ENCODE results near the gene TRPT1.

Gene TRPT1

GRCh38 chr11:64225608-64226506 is at the start of gene TRPT1, which contains the start of gene NUDT22:
Gene TRPT1, minus strand, starts transcription at chr11:64226186. Its CDS starts 326 bp downstream, at chr11:64225860.
Gene NUDT22, plus strand, starts transcription at chr11:64226274. Its CDS starts 379 bp downstream, at chr11:64226653.
- peak; percentile 89 for DNase-seq

GRCh38 chr11:64275031-64275800 is 49.2 kb upstream of the TRPT1 start:
- DNase-seq, result no peak

GRCh38 chr11:64269540-64270220 is 43.7 kb upstream of the TRPT1 start:
- DNase-seq, result peak; percentile 98

GRCh38 chr11:64268893-64269539 is 43.0 kb upstream of the TRPT1 start:
- DNase-seq, result peak; percentile 48

GRCh38 chr11:64268025-64268892 is 42.3 kb upstream of the TRPT1 start:
- no peak for DNase-seq

- no peak for DNase-seq
These were observed 41.4 kb upstream of the TRPT1 start for GRCh38 chr11:64267207-64267945.

GRCh38 chr11:64266339-64266738 is 40.4 kb upstream of the TRPT1 start:
- DNase-seq, result no peak

- DNase-seq, result no peak
These were observed 39.5 kb upstream of the TRPT1 start for GRCh38 chr11:64265176-64266160.

- no peak for DNase-seq
These were observed 38.4 kb upstream of the TRPT1 start for GRCh38 chr11:64264371-64264852.

GRCh38 chr11:64263947-64264317 is 37.9 kb upstream of the TRPT1 start:
- DNase-seq, result no peak

GRCh38 chr11:64263021-64263946 is 37.3 kb upstream of the TRPT1 start:
- no peak for DNase-seq

- DNase-seq, result no peak
These were observed 36.5 kb upstream of the TRPT1 start for GRCh38 chr11:64262271-64263002.

- no peak for DNase-seq
These were observed 35.6 kb upstream of the TRPT1 start for GRCh38 chr11:64261556-64262080.

- no peak for DNase-seq
These were observed 34.2 kb upstream of the TRPT1 start for GRCh38 chr11:64260147-64260708.

GRCh38 chr11:64259533-64260067 is 33.6 kb upstream of the TRPT1 start:
- no peak for DNase-seq

GRCh38 chr11:64258946-64259532 is 33.1 kb upstream of the TRPT1 start:
- DNase-seq, result no peak
